Measurements from ENCODE around the gene APOB.

APOB gene

GRCh38 chr2:21005700-21006422 lies 38.0 kb downstream of the APOB start:
- Mint-ChIP-seq H3K27me3 (ENCODE audit: low read depth) (peaks cover 24% of the 10 kb centered on the region), H3K27ac (no peak overlapping the region), H3K4me1 (peaks cover 3% of the 10 kb centered on the region), H3K4me3 (no peak overlapping the region), H3K9me3 (no peaks in the 10 kb centered on the region), H3K36me3 (ENCODE audit: low read depth) (no peaks in the 10 kb centered on the region)
- no peak for TF ChIP-seq CTCF (IDR thresholded peaks at IDR 0.05; ENCODE audit: unreplicated experiment in 3 of 3)

- no peak for TF ChIP-seq CTCF (IDR thresholded peaks at IDR 0.05; ENCODE audit: unreplicated experiment in 3 of 3)
- H3K4me3 Mint-ChIP-seq, result no peak overlapping the region
- no peak overlapping the region for H3K27ac Mint-ChIP-seq
- no peaks in the 10 kb centered on the region for H3K36me3 Mint-ChIP-seq (ENCODE audit: low read depth)
- H3K9me3 Mint-ChIP-seq, result no peaks in the 10 kb centered on the region
- peaks cover 24% of the 10 kb centered on the region for H3K27me3 Mint-ChIP-seq (ENCODE audit: low read depth)
- no peaks in the 10 kb centered on the region for H3K4me1 Mint-ChIP-seq
Measured at GRCh38 chr2:21005111-21005699, 38.7 kb downstream of the APOB start.

GRCh38 chr2:21004181-21004572 lies 39.7 kb downstream of the APOB start:
- Mint-ChIP-seq H3K36me3 (ENCODE audit: low read depth) (no peaks in the 10 kb centered on the region), H3K4me1 (no peaks in the 10 kb centered on the region), H3K9me3 (no peaks in the 10 kb centered on the region), H3K27me3 (ENCODE audit: low read depth) (peaks cover 24% of the 10 kb centered on the region), H3K27ac (no peak overlapping the region), H3K4me3 (no peak overlapping the region)
- no peak for TF ChIP-seq CTCF (IDR thresholded peaks at IDR 0.05; ENCODE audit: unreplicated experiment in 3 of 3)

GRCh38 chr2:21003572-21004180 lies 40.2 kb downstream of the APOB start:
- H3K9me3 Mint-ChIP-seq, result no peaks in the 10 kb centered on the region
- no peak overlapping the region for H3K4me3 Mint-ChIP-seq
- H3K4me1 Mint-ChIP-seq, result no peaks in the 10 kb centered on the region
- H3K27me3 Mint-ChIP-seq (ENCODE audit: low read depth), result peaks cover 24% of the 10 kb centered on the region
- H3K36me3 Mint-ChIP-seq (ENCODE audit: low read depth), result no peaks in the 10 kb centered on the region
- H3K27ac Mint-ChIP-seq, result no peak overlapping the region
- TF ChIP-seq CTCF (IDR thresholded peaks at IDR 0.05; ENCODE audit: unreplicated experiment in 3 of 3), result no peak

- H3K36me3 Mint-ChIP-seq (ENCODE audit: low read depth), result no peaks in the 10 kb centered on the region
- TF ChIP-seq CTCF (IDR thresholded peaks at IDR 0.05; ENCODE audit: unreplicated experiment in 3 of 3), result no peak
- no peaks in the 10 kb centered on the region for H3K9me3 Mint-ChIP-seq
- H3K27ac Mint-ChIP-seq, result no peak overlapping the region
- peaks cover 21% of the 10 kb centered on the region for H3K27me3 Mint-ChIP-seq (ENCODE audit: low read depth)
- H3K4me3 Mint-ChIP-seq, result no peak overlapping the region
- H3K4me1 Mint-ChIP-seq, result no peaks in the 10 kb centered on the region
Measured at GRCh38 chr2:21002814-21003192, 41.1 kb downstream of the APOB start.
